ENCODE data around the gene PTCD2. TPM values are rescaled to one million over a fixed set of nuclear protein-coding genes. Genes with fewer than 3 reads are reported as not detected.

The PTCD2 gene
- total and polyA plus RNA-seq, 4 donors: 2.6 to 9.3 (median 4.2) TPM

DNA sequence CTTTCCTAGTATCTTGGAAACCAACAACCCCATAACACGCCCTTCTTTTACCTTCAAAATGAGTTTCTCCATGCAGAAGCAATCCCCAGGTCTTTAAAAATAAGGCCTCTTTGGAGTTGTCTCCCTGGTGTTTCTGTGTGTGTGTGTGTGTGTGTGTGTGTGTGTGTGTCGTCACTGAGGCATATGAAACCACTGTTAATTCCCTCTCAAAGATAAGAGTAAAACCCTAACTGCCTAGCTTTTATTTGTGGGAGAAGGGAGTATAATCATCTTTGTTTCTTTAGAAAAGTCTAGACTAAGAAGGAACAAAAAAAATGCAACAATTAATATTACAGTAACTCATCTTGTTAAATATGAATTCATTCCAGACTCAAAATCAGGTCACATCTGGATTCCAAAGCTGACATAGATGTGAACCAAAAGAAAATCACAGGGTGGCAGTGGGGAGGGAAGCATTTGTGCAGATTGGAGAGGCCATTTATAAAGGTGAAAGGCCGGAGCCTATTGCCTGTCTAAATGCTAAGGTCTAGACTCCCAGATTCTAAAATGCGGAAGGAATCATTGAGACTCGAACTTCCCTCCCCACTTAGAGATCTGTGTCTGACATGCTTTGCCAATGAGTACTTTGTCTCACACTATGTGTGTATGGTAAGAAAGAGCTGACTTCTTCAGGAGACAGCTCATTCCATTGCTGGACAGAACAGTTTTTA lies 95.6 kb downstream of the PTCD2 start:
- intact Hi-C loops (cut with DNase I): no loop called here
- no peak for ATAC-seq (ENCODE audit: low FRiP score)

DNA sequence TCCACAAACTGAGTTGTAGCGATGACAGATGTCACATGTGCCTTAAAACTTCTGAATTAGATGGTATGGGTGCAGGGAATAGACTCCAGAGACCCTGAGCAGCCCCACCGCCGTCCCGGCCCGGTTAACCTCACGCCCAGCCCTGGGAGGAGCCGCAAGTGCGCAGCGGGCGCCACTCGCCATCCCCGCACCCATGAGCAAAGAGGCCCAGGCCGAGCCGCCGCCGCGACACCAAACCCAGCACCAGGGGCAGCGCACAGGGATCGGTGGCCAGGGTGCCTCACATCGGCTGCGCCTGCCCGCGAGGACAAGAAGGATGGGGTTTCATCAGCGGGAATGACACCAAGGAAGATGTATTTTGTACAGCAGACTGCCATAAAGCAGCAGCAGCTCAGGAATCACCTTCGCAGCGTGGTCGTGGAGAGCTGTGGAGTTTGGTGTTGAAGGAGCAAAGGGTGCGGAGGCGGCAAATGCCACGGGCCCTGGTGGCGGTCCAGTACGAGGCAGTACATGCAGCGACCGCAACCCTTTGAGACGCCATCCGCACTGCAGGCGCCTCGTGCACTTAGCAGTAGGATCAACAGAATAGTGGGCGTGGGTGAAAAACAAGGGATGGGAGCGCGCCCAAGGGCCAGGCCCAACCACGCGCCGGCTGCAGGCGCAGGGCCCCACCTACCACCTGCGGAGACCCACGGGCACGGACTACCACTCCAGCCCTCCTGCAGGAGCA lies 97.3 kb downstream of the PTCD2 start:
- peak; percentile 46 for ATAC-seq (ENCODE audit: low FRiP score)
- H3K4me3 ChIP-seq (ENCODE audit: low read length in 2 of 2): no peak overlapping the region

More for the DNA sequence above, 95.6 kb downstream of the PTCD2 start:
- no peaks in the 10 kb centered on the region for H3K9me3 ChIP-seq (ENCODE audit: control insufficient read depth, low read length)
- no peak overlapping the region for H3K27ac ChIP-seq (ENCODE audit: low read depth in 1 of 2, low read length in 2 of 2)
- no peaks in the 10 kb centered on the region for H3K27me3 ChIP-seq (ENCODE audit: control insufficient read depth in 1 of 2, insufficient read depth in 2 of 2, low read length in 1 of 2)
- WGBS, 2 donors: 93% methylated on average over 5 of the region's 5 CpGs
- no peak overlapping the region for H3K4me3 ChIP-seq (ENCODE audit: low read length in 2 of 2)
- no peaks in the 10 kb centered on the region for H3K36me3 ChIP-seq (ENCODE audit: control insufficient read depth in 1 of 2, insufficient read depth in 2 of 2, low read length in 1 of 2)
- no peak for DNase-seq
- no peaks in the 10 kb centered on the region for H3K4me1 ChIP-seq (ENCODE audit: control insufficient read depth in 1 of 2, insufficient read depth in 2 of 2, low read length in 2 of 2)

More for the DNA sequence above, 97.3 kb downstream of the PTCD2 start:
- intact Hi-C loops (cut with DNase I): no loop called here
- H3K9me3 ChIP-seq (ENCODE audit: control insufficient read depth, low read length): no peaks in the 10 kb centered on the region
- 92 to 95% methylated on average over 48 of the region's 48 CpGs for WGBS, 2 donors
- H3K36me3 ChIP-seq (ENCODE audit: control insufficient read depth in 1 of 2, insufficient read depth in 2 of 2, low read length in 1 of 2): no peaks in the 10 kb centered on the region
- no peak for DNase-seq
- no peaks in the 10 kb centered on the region for H3K27me3 ChIP-seq (ENCODE audit: control insufficient read depth in 1 of 2, insufficient read depth in 2 of 2, low read length in 1 of 2)
- no peaks in the 10 kb centered on the region for H3K4me1 ChIP-seq (ENCODE audit: control insufficient read depth in 1 of 2, insufficient read depth in 2 of 2, low read length in 2 of 2)
- no peak overlapping the region for H3K27ac ChIP-seq (ENCODE audit: low read depth in 1 of 2, low read length in 2 of 2)

Other genes starting within 250 kb of the PTCD2 start
- 100 to 1,000 TPM; 382 to 754 TPM for gene MAP1B, start 212.9 kb upstream of the PTCD2 start, total RNA-seq
- gene MAP1B, start 212.9 kb upstream of the PTCD2 start, polyA plus RNA-seq: 10 to 100 TPM; 27.2 to 66.5 TPM
- gene MRPS27, start 133 bp upstream of the PTCD2 start, total RNA-seq: 10 to 100 TPM; 37.0 to 42.1 TPM
- 10 to 100 TPM; 22.5 to 32.4 TPM for gene MRPS27, start 133 bp upstream of the PTCD2 start, polyA plus RNA-seq
- 10 to 100 TPM in 1 of 2 donors, 1 to 10 TPM in 1; 5.8 to 10.3 TPM for gene ZNF366, start 187.0 kb downstream of the PTCD2 start, total RNA-seq
- not detected for gene ZNF366, start 187.0 kb downstream of the PTCD2 start, polyA plus RNA-seq

All from aorta (tissue), 5 donors.